GM19099 (cell line): ENCODE data around the gene SLC4A4.

Source experiments
- POLR2A ChIP-seq: IDR thresholded peaks from 3 replicates; pipeline ENCODE4 v1.6.1; 2011; ENCODE audit warnings: low read depth; ENCODE audit not compliant: insufficient read length; ENCODE audit errors: extremely low read depth

The SLC4A4 gene

DNA sequence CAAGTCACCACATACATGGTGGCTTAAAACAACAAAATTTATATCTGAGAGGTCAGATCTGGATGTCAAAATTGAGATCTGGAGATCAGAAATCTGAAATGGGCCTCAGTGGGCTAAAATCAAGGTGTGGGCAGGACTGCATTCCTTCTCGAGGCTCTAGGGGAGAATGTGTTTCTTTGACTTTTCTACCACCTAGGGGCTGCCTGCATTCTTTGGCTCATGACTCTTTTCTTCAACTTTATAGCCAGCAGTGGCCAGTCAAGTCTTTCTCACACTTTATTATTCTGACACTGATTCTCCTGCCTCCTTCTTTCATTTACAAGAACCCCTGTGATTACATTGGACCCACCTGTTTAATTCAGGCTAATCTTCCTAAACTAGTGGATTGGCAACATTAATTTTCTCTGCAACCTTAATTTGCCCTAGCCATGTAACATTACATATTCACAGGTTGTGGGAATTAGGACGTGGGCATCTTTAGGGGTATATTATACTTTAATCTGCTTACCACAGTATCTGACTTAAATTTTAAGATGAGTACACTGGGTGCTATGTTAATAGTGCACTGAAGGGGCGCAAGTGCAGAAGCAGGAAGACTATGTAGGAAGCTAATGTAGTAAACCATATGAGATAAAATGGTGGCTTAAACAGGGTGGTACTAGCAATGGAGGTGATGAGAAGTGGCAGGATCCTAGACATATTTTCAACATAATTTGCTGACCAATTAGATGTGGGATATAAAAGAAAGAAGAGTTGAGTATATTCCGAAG lies 188.0 kb downstream of the SLC4A4 start:
- no peak for TF ChIP-seq POLR2A

DNA sequence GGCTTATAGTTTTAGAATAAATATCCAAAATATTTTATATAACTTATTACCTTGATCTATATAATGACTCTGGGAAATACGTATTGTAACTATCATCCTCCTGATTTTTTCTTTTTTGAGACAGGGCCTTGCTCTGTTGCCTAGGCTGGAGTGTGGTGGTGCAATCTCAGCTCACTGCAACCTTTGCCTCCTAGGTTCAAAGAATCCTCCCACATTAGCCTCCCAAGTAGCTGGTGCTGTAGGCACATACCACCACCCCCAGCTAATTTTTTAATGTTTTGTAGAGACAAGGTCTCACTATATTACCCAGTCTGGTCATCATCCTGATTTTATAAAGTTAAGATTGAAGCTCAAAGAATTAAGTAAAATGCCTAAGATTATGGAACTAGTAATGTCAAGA lies 193.6 kb downstream of the SLC4A4 start:
- TF ChIP-seq POLR2A = no peak

DNA sequence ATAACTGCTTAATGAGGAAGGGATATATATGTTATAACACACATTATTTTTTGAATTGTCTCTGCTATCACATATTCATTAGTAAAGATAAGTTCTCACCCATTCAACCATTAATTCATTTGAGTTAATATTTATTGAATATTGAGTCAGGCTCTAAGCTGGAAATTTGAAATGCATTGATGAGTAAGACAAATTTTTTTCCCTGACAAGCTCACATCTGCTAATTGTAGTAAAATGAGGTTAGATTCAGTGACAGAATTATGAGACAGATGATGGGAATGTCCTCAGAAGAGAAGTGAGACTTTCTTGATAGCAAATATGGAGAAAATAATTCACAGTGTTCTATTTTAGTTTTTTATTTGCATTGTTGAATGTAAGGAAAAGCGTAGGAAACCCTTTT lies 194.3 kb downstream of the SLC4A4 start:
- TF ChIP-seq POLR2A = no peak

DNA sequence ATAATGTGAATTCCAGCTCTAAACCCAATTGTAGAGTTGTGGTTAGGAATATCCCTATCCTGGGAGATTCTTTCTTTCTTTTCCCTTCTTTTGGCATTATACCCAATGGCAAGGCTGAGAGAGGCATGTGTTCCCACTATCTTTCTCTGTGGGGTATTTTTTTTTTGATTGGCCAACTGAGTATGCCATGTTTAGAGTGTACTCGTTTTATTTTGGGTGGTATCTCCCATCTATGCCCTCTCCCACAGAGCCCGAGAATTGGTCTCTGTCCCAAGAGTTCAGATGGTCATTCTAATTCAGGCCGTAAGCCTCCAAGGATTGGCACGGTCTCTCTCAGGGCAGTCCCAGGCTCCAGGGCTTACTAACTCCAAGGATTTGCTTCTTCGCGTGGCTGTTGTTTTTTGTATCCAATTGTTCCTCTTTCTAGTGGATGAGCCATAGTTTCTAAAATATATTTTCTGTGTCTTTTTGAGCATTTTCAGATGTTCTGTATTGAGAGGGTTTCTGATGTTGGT lies 198.8 kb downstream of the SLC4A4 start:
- no peak for TF ChIP-seq POLR2A

DNA sequence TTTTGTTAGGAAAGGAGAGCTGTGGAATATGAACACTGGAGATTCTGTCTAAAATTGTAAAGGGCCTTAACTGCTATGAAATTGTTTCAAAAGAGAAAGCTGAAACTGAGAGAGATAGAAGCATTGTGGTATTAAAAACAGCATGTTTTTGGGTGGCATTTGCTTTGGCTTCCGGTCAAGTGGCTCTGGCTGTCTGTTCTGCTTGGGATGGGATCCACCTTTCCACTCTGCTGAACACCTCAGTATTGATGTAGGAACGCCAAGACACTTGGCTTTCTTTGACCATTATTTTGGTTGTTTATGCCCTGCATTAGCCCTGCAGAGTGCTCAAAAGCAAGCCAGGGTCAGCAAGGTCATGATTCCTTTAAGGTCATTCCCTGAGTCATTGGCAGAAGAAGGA lies 199.7 kb downstream of the SLC4A4 start:
- no peak for TF ChIP-seq POLR2A

DNA sequence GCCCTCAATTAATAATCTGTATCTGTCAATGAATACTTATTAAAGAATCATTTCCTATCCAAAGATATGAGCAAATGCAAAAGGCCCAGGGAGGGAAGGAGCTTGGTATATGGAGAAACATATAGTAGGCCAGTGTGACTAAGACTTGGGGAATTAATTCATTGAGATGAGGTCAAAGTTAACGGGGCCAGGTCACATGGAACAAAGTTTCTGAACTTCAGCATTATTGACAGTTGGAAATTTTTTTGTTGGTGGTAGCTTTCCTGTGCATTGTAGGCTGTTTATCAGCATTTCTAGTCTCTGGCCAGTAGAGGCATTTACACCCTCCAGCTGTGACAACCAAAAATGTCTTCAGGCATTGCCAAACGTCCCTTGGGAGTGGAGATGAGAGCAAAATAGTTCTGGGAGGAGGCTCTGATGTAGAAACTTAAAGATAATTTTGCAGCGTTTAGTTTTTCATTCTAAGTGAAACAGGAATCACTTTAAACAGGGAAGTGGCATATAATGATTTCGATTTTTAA lies 202.0 kb downstream of the SLC4A4 start:
- no peak for TF ChIP-seq POLR2A

DNA sequence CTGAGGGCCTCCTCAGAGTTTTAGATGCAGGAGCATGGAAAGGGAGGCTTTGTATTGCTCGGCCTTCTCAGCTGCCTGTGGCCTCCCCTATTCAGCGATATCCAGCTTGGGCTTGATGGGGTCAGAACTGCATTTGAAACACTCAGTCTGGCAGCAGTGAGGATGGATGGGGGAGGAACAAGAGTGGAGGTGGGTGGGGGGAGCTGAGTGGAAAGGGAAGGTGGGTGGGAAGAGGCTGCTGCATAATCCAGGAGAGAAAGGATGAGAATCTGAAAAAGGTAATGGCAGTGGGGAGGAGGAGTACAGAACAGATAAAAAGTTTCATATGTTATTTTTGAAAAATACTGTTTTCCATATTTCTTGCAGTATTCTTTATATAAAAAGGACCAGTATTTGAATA lies 202.7 kb downstream of the SLC4A4 start:
- no peak for TF ChIP-seq POLR2A

DNA sequence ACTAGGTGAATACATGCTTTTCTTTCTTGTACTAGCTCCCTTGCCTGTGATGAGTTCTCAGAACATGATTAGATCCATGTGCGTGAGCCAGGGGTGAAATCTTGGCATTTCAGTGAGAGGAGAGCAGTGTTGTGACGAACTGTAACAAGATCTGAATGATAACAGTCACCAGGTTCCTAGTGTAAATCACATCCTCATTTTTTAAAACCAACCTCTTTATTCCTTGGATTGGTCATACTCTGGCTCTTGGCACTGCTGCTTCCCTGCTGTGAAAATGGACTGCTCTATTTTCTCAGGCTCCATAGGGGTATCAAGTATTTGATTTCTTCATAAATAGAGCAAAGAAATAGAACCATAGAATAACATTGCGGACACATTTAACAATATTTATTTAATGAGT lies 206.3 kb downstream of the SLC4A4 start:
- TF ChIP-seq POLR2A = no peak

DNA sequence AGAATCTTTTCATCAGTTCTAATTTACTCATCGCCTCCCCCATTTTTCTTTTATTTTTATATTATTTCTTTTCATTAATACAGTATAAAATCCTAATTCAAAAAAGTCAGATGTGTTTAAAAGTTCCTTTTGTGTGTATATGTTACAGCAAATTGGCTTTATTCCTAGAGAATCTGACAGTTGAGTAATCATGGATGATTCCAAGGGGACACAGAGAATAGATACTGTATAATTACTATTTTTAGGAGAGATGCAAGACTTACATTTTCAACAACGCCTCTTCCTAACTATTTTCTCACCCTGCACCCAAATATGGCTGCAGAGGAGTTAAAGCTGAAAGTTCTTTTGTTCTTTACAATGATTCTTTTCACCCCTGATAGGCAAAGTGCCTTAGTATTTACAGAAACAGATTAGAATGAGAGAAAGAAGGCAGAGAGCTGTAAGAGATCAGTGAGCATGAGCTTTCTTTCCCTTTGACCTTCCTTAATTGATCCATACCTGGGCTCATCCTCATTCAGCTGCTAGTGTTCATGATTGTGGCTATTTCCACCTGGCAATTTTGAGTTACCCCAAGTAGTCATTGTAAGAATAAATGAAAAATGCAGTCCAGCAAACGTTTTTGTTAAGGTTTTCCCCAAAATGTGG lies 210.8 kb downstream of the SLC4A4 start:
- no peak for TF ChIP-seq POLR2A

DNA sequence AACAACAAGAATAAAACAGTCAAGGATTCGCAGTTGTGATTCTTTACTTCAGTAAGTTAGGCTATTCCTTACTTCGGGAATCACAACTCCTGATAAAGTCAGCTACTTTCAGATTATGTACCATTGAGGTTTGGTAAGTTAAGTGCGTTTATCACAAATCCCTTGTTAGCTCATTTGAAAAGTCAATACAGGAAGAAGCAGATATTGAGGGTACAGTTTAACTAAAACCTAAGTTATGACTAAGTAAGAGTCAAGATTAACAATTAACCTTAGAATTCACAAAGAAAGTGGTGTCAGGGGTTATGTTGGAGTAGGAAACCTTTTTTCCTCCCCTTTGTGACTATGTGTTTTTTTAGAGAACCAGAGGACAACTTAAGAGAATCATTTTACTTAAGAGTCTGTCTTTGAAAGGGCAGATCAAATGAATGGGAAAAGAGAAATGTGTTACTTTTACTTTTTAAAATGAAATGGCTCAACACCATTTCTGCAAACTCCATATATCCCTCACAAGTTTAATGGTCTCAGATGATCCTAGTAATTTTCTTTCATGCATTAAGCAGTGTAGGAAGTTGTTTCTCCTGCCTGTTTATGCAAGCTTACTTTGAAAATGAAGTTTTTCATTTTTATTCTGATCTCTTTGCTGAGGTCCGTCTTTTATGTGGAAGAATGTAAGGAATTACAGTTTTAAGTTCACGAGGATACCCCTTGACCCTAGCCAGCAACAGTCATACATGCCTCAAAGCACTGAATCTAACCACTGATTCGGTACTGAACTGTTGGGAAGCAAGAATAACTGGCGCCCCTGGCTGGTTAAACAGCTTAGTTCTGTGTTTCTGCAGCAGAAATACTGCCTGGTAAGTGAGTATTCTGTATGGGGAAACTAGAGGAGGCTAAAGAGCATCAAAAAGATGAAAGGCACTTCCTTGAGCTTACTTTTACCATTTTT lies 211.7 kb downstream of the SLC4A4 start:
- no peak for TF ChIP-seq POLR2A

DNA sequence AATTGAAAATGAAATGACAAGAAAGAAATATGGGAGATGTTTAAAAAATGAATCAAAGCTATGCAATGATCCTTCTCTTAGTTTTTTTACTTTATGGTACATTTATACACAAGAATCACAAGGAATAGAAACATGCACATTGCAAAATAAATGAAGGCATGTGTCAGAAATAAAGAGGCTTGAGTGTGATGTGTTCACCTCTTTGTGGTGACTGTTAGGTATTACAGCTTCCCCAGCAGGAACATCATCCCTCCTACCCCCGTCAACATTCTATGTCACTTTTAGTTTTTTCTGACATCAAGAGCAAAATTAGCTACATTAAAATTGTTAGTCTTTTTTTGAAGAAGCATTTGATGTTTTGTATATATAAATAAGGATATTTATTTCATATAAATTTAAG lies 214.8 kb downstream of the SLC4A4 start:
- no peak for TF ChIP-seq POLR2A

DNA sequence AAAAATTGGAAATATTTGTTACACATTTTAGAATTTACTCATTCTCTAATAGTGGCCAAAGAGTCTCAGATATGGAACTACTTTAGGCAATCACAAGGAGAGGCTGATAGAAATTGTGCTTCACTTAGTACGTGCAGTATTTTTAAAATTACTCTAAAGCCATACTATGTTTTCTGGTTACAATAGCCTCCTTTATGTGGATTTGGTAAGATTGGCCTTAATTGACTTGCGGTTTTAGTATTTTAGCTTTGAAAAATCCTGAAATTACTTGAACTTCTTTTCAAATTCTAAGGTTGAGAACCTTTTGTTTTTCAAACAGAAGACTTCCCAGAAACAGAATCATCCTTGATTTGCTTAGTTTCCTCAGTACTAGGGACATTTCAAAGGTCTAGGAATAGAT lies 215.2 kb downstream of the SLC4A4 start:
- no peak for TF ChIP-seq POLR2A

DNA sequence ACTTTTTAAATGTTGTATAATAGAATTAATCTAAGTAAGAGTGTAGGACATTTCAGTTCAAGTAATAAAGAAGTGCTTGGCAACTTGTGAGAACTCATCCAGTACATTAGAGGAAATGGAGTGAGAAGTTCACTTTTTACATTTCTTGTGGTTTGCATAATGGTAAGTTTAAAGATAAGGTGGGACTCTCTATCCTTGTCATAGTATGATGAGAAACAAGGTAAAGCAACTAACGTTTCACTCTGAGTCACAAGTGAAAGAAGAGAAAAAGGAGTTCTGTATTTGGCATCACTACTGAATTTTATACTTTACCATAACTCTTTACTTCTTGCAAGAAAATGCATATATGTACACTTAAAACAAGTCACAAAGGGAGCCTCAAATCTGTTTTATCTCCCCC lies 219.4 kb downstream of the SLC4A4 start:
- TF ChIP-seq POLR2A = no peak

DNA sequence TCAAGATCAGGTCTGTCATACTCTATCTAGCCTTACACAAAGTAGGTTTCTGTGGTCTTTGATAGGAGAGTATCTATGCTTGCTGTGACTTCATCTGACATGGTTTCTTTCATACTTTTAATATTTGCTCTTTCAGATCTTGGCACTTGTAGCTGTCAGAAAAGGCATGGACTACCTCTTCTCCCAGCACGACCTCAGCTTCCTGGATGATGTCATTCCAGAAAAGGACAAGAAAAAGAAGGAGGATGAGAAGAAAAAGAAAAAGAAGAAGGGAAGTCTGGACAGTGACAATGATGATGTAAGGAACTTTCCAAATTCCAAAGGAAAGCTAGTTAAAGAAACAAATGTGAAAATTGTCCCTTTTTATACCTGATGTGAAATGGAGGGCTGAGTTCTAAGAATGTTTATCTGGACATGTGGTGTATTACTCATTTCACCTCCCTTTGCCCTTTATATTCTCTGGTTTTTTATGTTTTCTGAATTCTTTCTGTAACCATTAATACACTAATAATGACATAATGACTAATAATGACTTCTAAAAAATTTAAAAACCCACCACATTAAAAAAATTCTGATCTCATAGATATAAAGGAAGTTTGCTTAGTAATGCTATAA lies 221.2 kb downstream of the SLC4A4 start:
- TF ChIP-seq POLR2A = no peak

DNA sequence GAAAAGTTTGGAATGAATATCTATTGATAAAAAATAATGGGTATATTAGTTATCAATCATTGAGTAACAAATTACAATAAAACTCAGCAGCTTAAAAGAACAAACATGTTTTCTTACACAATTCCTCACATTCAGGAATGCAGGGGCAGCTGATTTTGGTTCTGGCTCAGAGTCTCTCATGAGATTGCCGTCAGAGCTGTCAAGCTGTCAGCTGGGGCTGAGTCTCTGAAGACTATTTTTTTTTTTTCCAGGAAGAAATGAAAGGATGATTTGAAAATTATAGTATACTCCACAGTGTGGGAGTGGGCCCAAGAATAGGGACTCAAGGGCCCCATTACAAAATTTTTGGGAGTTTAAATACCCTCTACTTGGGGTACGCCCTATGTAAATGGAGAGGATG lies 226.0 kb downstream of the SLC4A4 start:
- TF ChIP-seq POLR2A = no peak
